GM12892 (cell line): Measurements from ENCODE around the gene COL18A1.

Source experiments
- POLR2A ChIP-seq: IDR thresholded peaks from 2 replicates; pipeline ENCODE4 v1.6.1; 2011; ENCODE audit warnings: low read depth, low read length, control low read depth
- POLR2AphosphoS5 ChIP-seq: IDR thresholded peaks from 2 replicates; pipeline ENCODE4 v1.6.1; 2011; ENCODE audit warnings: low read depth, low read length, control low read depth
- TAF1 ChIP-seq: IDR thresholded peaks from 2 replicates; pipeline ENCODE4 v1.6.1; 2011; ENCODE audit warnings: low read depth, mild to moderate bottlenecking, control low read depth, low read length, borderline replicate concordance

DNA sequence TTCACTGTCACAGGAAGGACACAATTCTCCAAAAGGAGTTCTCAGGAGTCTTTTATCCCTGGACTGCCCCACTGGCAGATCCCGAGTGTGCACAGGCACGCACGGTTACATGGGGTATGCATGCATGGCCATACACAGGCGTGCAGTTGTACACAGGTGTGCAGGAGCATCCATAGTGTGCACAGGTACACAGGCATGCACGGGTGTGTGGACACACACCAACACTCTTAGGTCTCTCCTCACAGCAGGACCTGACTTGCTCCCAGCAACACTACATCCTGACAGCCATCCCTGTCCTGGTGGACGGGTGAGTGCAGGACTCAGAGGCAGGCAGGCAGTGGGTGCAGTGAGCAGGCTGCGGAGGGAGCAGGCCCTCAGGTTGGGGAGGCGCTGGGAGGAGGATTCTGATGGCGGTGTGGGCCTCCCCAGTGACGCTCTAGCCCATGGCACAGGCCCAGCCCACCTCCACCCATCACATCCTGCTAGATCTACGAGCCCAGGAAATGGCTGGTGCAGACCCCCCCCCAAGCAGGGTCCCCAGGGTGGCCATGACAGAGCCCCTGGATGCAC is 108.9 kb downstream of the COL18A1 start:
- TF ChIP-seq POLR2A (no peak), TAF1 (no peak), POLR2AphosphoS5 (no peak)
